GM18868 (cell line): ENCODE data around the gene IGSF9.
A peak's percentile ranks its signal among the peaks of the same experiment; 100 is the strongest.

Experiments
- ATAC-seq: cut with Tn5 transposase; IDR thresholded peaks from one replicate; pipeline ENCODE4 v1.9.1; 2021; ENCODE audit warnings: mild to moderate bottlenecking, moderate library complexity; ENCODE audit not compliant: unreplicated experiment

IGSF9 gene, protein sequence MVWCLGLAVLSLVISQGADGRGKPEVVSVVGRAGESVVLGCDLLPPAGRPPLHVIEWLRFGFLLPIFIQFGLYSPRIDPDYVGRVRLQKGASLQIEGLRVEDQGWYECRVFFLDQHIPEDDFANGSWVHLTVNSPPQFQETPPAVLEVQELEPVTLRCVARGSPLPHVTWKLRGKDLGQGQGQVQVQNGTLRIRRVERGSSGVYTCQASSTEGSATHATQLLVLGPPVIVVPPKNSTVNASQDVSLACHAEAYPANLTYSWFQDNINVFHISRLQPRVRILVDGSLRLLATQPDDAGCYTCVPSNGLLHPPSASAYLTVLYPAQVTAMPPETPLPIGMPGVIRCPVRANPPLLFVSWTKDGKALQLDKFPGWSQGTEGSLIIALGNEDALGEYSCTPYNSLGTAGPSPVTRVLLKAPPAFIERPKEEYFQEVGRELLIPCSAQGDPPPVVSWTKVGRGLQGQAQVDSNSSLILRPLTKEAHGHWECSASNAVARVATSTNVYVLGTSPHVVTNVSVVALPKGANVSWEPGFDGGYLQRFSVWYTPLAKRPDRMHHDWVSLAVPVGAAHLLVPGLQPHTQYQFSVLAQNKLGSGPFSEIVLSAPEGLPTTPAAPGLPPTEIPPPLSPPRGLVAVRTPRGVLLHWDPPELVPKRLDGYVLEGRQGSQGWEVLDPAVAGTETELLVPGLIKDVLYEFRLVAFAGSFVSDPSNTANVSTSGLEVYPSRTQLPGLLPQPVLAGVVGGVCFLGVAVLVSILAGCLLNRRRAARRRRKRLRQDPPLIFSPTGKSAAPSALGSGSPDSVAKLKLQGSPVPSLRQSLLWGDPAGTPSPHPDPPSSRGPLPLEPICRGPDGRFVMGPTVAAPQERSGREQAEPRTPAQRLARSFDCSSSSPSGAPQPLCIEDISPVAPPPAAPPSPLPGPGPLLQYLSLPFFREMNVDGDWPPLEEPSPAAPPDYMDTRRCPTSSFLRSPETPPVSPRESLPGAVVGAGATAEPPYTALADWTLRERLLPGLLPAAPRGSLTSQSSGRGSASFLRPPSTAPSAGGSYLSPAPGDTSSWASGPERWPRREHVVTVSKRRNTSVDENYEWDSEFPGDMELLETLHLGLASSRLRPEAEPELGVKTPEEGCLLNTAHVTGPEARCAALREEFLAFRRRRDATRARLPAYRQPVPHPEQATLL

DNA sequence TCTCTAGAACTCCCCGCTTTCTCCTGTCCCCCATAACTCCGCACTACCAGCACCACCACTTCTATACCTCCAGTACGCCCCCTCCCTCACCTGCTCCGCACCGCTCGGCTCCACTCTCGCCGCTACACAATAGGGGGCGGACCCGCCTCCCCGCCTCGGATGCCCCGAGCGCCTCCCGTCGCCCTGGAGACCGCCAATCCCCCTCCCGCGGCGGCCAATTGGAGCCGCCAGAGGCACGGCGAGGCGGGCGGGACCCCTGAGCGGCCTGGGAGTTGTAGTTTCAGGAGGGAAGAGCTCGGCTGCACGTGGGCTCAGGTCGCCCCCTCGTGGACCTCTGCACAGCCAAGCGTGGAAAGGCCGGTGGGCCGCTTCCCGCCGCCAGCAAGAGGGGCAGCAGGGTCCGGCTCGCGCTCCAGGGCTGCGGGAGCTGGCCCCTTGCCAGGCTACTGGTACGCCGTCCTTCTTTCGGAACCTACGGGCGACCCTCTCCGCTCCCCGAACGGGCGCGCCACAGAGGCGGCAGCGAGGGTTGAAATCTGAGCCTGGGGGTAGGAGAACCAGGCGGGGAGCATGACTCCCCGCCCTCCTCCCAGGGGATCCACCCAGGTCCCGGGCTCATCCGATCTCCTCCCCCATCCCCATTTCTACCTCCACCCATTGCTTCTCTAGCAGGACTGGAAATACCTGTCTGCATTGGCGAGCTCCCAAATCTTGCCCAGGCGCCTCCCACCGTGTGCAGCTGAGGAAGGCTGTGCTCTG is at the start of gene IGSF9:
IGSF9 (minus strand) TSS at position 131 of the 759 bp plus-strand sequence. CDS start 2,159 bp downstream, outside the sequence.
- peak; percentile 74 for ATAC-seq

- no peak for ATAC-seq
These were observed 49.5 kb upstream of the IGSF9 start for GRCh38 chr1:159994896-159995295.

- ATAC-seq = no peak
These were observed 48.5 kb upstream of the IGSF9 start for GRCh38 chr1:159993911-159994310.

- ATAC-seq = no peak
These were observed 46.7 kb upstream of the IGSF9 start for GRCh38 chr1:159992161-159992560.

GRCh38 chr1:159991513-159991912 is 46.1 kb upstream of the IGSF9 start:
- ATAC-seq = no peak

DNA sequence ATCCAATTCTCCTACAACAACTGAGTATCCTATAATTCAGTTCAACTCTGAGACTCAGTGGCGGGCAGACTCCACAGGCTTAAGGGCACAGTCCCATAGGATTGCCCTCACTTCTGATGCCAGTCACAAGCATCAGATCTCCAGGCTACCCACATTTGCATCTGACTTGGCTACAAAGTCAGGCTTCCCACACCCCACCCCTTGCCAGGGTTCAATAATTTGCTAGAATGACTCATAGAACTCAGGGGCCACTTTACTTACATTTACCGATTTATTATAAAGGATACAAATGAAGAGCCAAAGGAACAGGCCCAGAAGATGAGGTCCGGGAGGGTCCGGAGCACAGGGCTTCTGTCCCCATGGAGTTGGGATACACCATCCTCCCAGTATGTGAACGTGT is 44.6 kb upstream of the IGSF9 start:
- ATAC-seq = no peak

DNA sequence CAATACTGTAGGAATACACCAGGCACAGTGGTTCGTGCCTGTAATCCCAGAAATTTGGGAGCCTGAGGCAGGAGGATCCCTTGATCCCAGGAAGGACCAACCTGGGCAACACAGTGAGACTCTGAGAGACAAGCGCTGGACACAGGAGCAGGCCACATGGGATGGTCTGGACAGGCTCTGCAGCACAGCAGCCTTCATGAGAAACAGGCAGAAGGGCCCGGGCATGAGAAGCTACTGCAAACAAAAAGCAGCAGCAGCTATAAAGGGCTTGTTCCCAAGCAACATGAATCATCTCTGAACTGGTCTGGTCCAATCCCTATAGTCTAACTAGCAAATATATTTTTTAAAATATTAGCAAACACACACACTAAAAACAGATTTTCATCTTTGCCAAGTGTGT is 44.2 kb upstream of the IGSF9 start:
- ATAC-seq = no peak

- no peak for ATAC-seq
These were observed 42.6 kb upstream of the IGSF9 start for GRCh38 chr1:159988006-159988405.

- no peak for ATAC-seq
These were observed 41.8 kb upstream of the IGSF9 start for GRCh38 chr1:159987186-159987585.

DNA sequence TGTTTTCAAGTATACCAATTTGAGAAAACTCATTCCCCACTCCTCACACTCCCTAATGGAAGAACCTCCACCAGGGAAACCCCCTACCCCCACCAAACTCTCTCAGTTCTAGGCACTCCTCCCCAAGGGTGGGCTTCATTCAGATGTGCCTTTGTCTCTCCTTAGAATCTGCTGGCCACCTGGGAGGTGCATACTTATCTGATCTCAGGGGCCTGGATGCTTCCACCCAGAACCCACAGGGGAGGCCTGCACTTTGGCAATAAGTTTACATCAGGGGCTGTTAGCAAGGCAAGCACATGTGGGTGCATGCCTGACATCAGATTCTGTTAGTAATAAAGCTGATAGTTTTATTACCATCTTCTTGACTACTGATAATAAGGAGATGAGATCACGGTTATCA is 41.1 kb upstream of the IGSF9 start:
- no peak for ATAC-seq

DNA sequence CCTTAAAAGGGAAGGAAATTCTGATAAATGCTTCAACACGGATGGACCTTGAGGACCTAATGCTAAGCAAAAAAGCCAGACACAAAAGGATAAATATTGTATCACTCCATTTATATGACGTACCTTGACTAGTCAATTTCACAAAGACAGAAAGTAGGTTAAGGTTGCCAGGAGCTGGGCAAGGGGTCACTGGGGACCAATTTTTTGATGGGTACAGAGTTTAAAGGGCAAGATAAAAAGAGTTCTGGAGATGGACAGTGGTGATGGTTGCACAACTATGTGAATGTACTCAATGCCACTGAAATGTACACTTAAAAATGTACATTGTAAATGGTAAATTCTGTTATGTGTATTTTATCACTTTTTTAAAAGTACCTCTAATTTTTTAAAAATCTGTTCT is 40.7 kb upstream of the IGSF9 start:
- ATAC-seq = no peak

DNA sequence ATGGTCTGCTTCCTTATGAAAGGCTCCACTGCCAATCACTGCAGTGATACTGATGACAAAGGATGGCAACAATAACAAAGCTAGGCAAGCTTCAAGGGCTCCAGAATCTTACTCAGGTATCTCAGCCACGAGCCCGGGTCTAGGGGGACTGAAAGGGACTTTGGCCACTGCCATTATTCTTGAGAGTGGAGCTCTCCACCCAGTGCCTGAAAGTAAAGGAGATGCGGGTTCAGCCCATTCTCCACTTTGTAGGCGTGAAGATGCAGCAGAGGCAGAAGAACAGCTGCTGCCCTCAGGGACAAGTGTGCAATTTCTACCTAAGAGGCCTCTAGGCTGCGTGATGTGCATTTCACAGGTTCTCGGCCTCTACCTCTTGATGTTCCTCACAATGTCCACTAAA is 40.1 kb upstream of the IGSF9 start:
- ATAC-seq = no peak

- no peak for ATAC-seq
These were observed 38.3 kb upstream of the IGSF9 start for GRCh38 chr1:159983681-159984080.

DNA sequence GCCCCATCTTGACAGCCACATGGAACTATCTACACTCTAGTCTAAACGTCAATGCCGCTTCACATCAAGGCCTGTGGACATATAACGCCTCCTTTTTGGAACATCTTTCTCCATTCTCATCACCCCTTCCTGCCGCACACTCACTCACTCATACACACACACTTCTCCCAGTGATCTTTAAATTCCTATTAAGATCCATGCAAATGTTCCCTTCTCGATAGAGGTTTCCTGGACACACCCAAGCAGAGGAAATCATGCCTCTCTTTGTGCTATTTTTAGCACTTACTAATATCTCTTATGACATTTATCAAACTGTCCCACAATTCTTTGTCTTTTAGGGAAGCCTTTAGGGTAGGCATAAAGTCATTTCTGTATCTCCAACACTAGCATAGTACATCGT is 36.9 kb upstream of the IGSF9 start:
- ATAC-seq = no peak

GRCh38 chr1:159981351-159982055 is 36.1 kb upstream of the IGSF9 start:
- ATAC-seq = no peak

GRCh38 chr1:159980786-159981185 is 35.4 kb upstream of the IGSF9 start:
- no peak for ATAC-seq

DNA sequence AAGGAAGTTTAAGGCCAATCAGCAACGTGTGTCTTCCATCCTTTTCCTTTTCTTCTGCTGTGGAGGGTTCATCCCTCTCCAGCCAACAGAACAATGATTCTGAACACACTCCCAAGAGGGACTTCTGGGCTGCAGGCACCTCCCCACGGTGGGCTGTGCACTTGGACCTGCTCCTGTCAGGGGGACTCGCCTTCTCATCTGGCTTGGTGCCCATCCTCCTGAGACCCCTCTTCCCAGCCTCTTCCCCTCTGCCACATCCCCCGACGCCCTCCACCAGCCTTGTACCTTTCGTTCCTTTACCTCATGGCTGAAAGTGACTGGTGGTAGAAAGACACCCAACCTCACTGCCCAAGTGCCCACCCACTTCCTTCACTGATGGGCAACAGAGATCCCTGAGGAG is 34.7 kb upstream of the IGSF9 start:
- ATAC-seq = no peak

- no peak for ATAC-seq
These were observed 33.8 kb upstream of the IGSF9 start for GRCh38 chr1:159979257-159979656.

DNA sequence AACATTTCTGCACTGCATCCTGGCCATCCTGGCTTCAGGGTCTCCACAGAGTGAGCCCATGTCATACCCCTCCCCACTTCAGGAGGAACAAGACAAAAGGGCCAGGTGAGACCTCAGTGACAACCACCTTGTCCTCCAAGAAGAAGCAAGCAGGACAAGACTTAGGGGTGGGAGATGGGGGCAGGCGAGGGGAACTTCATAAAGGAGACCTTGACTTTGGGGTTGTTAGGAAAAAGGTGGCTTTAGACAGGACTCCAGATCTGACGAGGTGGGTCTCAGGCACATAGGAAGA is 32.6 kb upstream of the IGSF9 start:
- ATAC-seq = no peak

DNA sequence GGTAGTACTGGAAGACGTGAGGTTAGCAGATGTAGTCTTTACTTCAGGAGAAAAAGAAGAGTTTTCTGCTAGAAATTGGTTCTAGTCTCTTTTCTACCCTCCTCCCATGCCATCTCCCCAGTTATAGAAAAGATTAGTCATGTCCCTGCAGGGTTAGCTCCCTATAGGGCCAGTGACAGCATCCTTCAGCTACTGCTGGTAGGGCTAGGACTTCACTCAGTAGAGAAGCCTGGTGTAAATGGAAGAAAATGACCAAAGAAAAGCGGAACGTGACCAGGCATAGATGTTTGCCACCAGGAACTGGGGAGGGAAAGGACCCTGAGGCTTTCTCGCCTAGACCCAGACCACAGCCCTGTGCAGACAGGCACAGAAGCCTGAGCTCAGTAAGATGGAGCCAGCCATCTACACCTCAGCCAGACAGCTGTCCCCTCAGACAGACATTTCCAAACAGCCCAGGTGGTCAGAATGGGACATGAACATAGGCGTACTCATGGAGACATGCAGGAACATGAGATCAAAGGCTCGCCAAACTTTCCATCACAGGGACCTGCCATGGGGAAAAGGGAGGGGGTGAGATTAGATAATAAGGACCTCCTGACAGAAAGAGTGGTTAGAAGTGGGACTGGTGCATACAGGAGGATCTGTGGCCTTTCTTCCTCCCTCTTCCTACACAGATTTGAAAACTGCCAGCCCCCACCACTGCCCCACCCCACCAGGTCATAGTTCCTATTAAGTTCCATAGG is 32.1 kb upstream of the IGSF9 start:
- ATAC-seq = no peak
